ENCODE data around the gene RREB1.

GRCh38 chr6:7237653-7238188 lies 130.0 kb downstream of the RREB1 start:
- no peak for TF ChIP-seq CTCF (IDR thresholded peaks at IDR 0.05)
- TF ChIP-seq EP300 (IDR thresholded peaks at IDR 0.05): no peak
